ENCODE measurements around the gene OR52B6.

OR52B6 gene

GRCh38 chr11:5610446-5610845 lies 29.8 kb downstream of the OR52B6 start:
- no peaks in the 10 kb centered on the region for H3K79me2 ChIP-seq (ENCODE audit: insufficient read depth, low read length)
- no peak overlapping the region for H3K4me2 ChIP-seq (ENCODE audit: insufficient read depth, low read length)
- no peaks in the 10 kb centered on the region for H3K36me3 ChIP-seq (ENCODE audit: insufficient read depth, low read length)
- no peak for TF ChIP-seq EZH2 (IDR thresholded peaks at IDR 0.05; ENCODE audit: borderline replicate concordance, low read depth, low read length, severe bottlenecking)
- no peak for TF ChIP-seq CTCF (IDR thresholded peaks at IDR 0.05; ENCODE audit: borderline replicate concordance, extremely low read depth, low read length, poor library complexity, severe bottlenecking)
- no peaks in the 10 kb centered on the region for H3K27me3 ChIP-seq (ENCODE audit: insufficient read depth, low read length, poor library complexity)
- H3K4me1 ChIP-seq (ENCODE audit: insufficient read depth, low read length) = no peaks in the 10 kb centered on the region
- DNase-seq (no peak), ATAC-seq (ENCODE audit: insufficient read depth, low read depth) (peak; percentile 72)
- H3K9ac ChIP-seq (ENCODE audit: low read depth, low read length) = no peak overlapping the region
- no peak overlapping the region for H3K27ac ChIP-seq (ENCODE audit: low read length)
- no peak overlapping the region for H2AFZ ChIP-seq (ENCODE audit: low read depth, low read length)
- H3K9me3 ChIP-seq (ENCODE audit: insufficient read depth, low read length, severe bottlenecking) = no peaks in the 10 kb centered on the region
- no peak overlapping the region for H3K4me3 ChIP-seq (ENCODE audit: low read depth in 1 of 2, low read length in 2 of 2)
- no peaks in the 10 kb centered on the region for H4K20me1 ChIP-seq (ENCODE audit: insufficient read depth, low read length)

- no peaks in the 10 kb centered on the region for H4K20me1 ChIP-seq (ENCODE audit: insufficient read depth, low read length)
- H3K9me3 ChIP-seq (ENCODE audit: insufficient read depth, low read length, severe bottlenecking) = no peaks in the 10 kb centered on the region
- no peak overlapping the region for H3K4me3 ChIP-seq (ENCODE audit: low read depth in 1 of 2, low read length in 2 of 2)
- no peaks in the 10 kb centered on the region for H3K79me2 ChIP-seq (ENCODE audit: insufficient read depth, low read length)
- ATAC-seq (ENCODE audit: insufficient read depth, low read depth) = no peak
- no peak overlapping the region for H3K4me2 ChIP-seq (ENCODE audit: insufficient read depth, low read length)
- no peaks in the 10 kb centered on the region for H3K4me1 ChIP-seq (ENCODE audit: insufficient read depth, low read length)
- H2AFZ ChIP-seq (ENCODE audit: low read depth, low read length) = no peak overlapping the region
- H3K27me3 ChIP-seq (ENCODE audit: insufficient read depth, low read length, poor library complexity) = no peaks in the 10 kb centered on the region
- TF ChIP-seq CTCF (IDR thresholded peaks at IDR 0.05; ENCODE audit: borderline replicate concordance, extremely low read depth, low read length, poor library complexity, severe bottlenecking) (no peak), EZH2 (IDR thresholded peaks at IDR 0.05; ENCODE audit: borderline replicate concordance, low read depth, low read length, severe bottlenecking) (no peak)
- DNase-seq = no peak
- no peak overlapping the region for H3K9ac ChIP-seq (ENCODE audit: low read depth, low read length)
- H3K36me3 ChIP-seq (ENCODE audit: insufficient read depth, low read length) = no peaks in the 10 kb centered on the region
- H3K27ac ChIP-seq (ENCODE audit: low read length) = no peak overlapping the region
Observed at GRCh38 chr11:5611627-5612026, 30.9 kb downstream of the OR52B6 start.

GRCh38 chr11:5618807-5619206 lies 38.1 kb downstream of the OR52B6 start:
- Histone ChIP-seq H3K27me3 (ENCODE audit: insufficient read depth, low read length, poor library complexity) (no peaks in the 10 kb centered on the region), H3K4me2 (ENCODE audit: insufficient read depth, low read length) (no peak overlapping the region), H3K36me3 (ENCODE audit: insufficient read depth, low read length) (no peaks in the 10 kb centered on the region), H3K79me2 (ENCODE audit: insufficient read depth, low read length) (no peaks in the 10 kb centered on the region), H4K20me1 (ENCODE audit: insufficient read depth, low read length) (no peaks in the 10 kb centered on the region), H3K9ac (ENCODE audit: low read depth, low read length) (no peak overlapping the region), H2AFZ (ENCODE audit: low read depth, low read length) (no peak overlapping the region), H3K4me1 (ENCODE audit: insufficient read depth, low read length) (peaks cover 2% of the 10 kb centered on the region), H3K4me3 (ENCODE audit: low read depth in 1 of 2, low read length in 2 of 2) (no peak overlapping the region), H3K27ac (ENCODE audit: low read length) (no peak overlapping the region), H3K9me3 (ENCODE audit: insufficient read depth, low read length, severe bottlenecking) (no peaks in the 10 kb centered on the region)
- TF ChIP-seq EZH2 (IDR thresholded peaks at IDR 0.05; ENCODE audit: borderline replicate concordance, low read depth, low read length, severe bottlenecking) (no peak), CTCF (IDR thresholded peaks at IDR 0.05; ENCODE audit: borderline replicate concordance, extremely low read depth, low read length, poor library complexity, severe bottlenecking) (no peak)
- DNase-seq = no peak
- no peak for ATAC-seq (ENCODE audit: insufficient read depth, low read depth)

Measured in DND-41 (cell line).